HepG2 (cell line): ENCODE results near the gene SNAP47. TPM values are rescaled to one million over a fixed set of nuclear protein-coding genes. Genes with fewer than 3 reads are reported as not detected.

Experiments
- CC2D1A ChIP-seq: sonication (generic); formaldehyde crosslinking; IDR thresholded peaks from 2 replicates; pipeline ENCODE4 v1.8.1; 2023; ENCODE audit warnings: mild to moderate bottlenecking, missing genetic modification reagents
- DBP ChIP-seq: sonication (generic); formaldehyde crosslinking; IDR thresholded peaks from 2 replicates; pipeline ENCODE4 v1.4.0; 2020; ENCODE audit warnings: missing genetic modification reagents; ENCODE audit errors: not compliant biosample characterization
- ELF1 ChIP-seq: sonication (generic); formaldehyde crosslinking; IDR thresholded peaks from 2 replicates; pipeline ENCODE4 v1.4.0; 2020; ENCODE audit warnings: missing genetic modification reagents
- FIP1L1 ChIP-seq: fragments of 200-400 bp; formaldehyde crosslinking; IDR thresholded peaks from 2 replicates; pipeline ENCODE4 v1.6.1; 2018; ENCODE audit warnings: low read depth, mild to moderate bottlenecking, low read length, moderate library complexity, borderline replicate concordance; ENCODE audit not compliant: insufficient read depth
- KLF16 ChIP-seq, 2 experiments: sonication (generic) in 1 of 2; formaldehyde crosslinking in 1 of 2; IDR thresholded peaks; 2 replicates each; pipeline versions ENCODE4 v1.6.1 to v1.8.0; 2016 to 2023; ENCODE audit warnings: missing genetic modification reagents in 2 of 2, missing compliant biosample characterization in 1 of 2
- MTF1 ChIP-seq: sonication (generic); formaldehyde crosslinking; IDR thresholded peaks from 2 replicates; pipeline ENCODE4 v1.5.0; 2020; ENCODE audit warnings: missing genetic modification reagents
- POLR2A ChIP-seq, 2 experiments: IDR thresholded peaks; 2 replicates each; pipeline ENCODE4 v1.6.1; 2011; ENCODE audit warnings: low read depth in 2 of 2, low read length in 2 of 2, mild to moderate bottlenecking in 1 of 2, moderate library complexity in 1 of 2; ENCODE audit not compliant: insufficient read depth in 1 of 2
- RXRA ChIP-seq: sonication (generic); formaldehyde crosslinking; IDR thresholded peaks from 2 replicates; pipeline ENCODE4 v1.5.1; 2020; ENCODE audit warnings: missing genetic modification reagents
- THAP9 ChIP-seq: sonication (generic); formaldehyde crosslinking; IDR thresholded peaks from 2 replicates; pipeline ENCODE4; 2020; ENCODE audit warnings: missing genetic modification reagents, mild to moderate bottlenecking, borderline replicate concordance
- ZBTB21 ChIP-seq: sonication (generic); formaldehyde crosslinking; IDR thresholded peaks from 2 replicates; pipeline ENCODE4 v1.4.0; 2020; ENCODE audit warnings: missing genetic modification reagents
- ZNF331 ChIP-seq: sonication (generic); formaldehyde crosslinking; IDR thresholded peaks from 2 replicates; pipeline ENCODE4 v1.4.0; 2020; ENCODE audit warnings: missing genetic modification reagents
- ZNF382 ChIP-seq: sonication (generic); formaldehyde crosslinking; IDR thresholded peaks from 2 replicates; pipeline ENCODE4 v1.5.0; 2020; ENCODE audit warnings: missing genetic modification reagents, mild to moderate bottlenecking, borderline replicate concordance
- ZNF549 ChIP-seq: sonication (generic); formaldehyde crosslinking; IDR thresholded peaks from 2 replicates; pipeline ENCODE4 v1.5.0; 2020; ENCODE audit warnings: missing genetic modification reagents
- ZNF629 ChIP-seq: sonication (generic); formaldehyde crosslinking; conservative IDR thresholded peaks from 2 replicates; pipeline ENCODE4 v1.5.0; 2020; ENCODE audit warnings: missing genetic modification reagents
- ZNF883 ChIP-seq: sonication (generic); formaldehyde crosslinking; IDR thresholded peaks from 2 replicates; pipeline ENCODE4 v1.5.1; 2020; ENCODE audit warnings: mild to moderate bottlenecking, missing genetic modification reagents; ENCODE audit errors: not compliant biosample characterization
- polyA plus RNA-seq, 8 experiments: library from polyadenylated mRNA; depleted of rRNA in 3 of 8; stranded (reverse) in 7 of 8; unstranded in 1 of 8; fragments of >200 nt; fragmentation: Illumina TruSeq in 4 of 8; extraction: Trizol in 4 of 8; gene quantifications; 2 replicates each; pipeline versions ENCODE4 v1.2.1 to v1.2.3, GENCODE V29; 2011 to 2016; ENCODE audit warnings: low read depth in 4 of 8, missing spikeins in 1 of 8, mixed read lengths in 1 of 8; ENCODE audit not compliant: insufficient read depth in 1 of 8
- total RNA-seq, 5 experiments: library from RNA; depleted of rRNA; stranded (reverse); fragments of >200 nt; fragmentation: Illumina TruSeq; extraction: Trizol; gene quantifications; 2 replicates each; pipeline ENCODE4 v1.2.3, GENCODE V29; 2016; ENCODE audit warnings: low read depth in 1 of 5
- TF ChIP-seq, protein P1 (sequence below): sonication (generic); formaldehyde crosslinking; IDR thresholded peaks from 2 replicates; pipeline ENCODE4 v1.4.0; 2020; ENCODE audit warnings: missing genetic modification reagents, borderline replicate concordance
- TF ChIP-seq, protein P2 (sequence below): sonication (generic); formaldehyde crosslinking; IDR thresholded peaks from 2 replicates; pipeline ENCODE4 v1.8.1; 2023; ENCODE audit warnings: mild to moderate bottlenecking, inconsistent platforms, moderate library complexity, missing genetic modification reagents, borderline replicate concordance

SNAP47 gene
- total and polyA plus RNA-seq, 2 of the 13 experiments (the other 11 are each of a cell fraction or from before 2014, with no cell fraction given), result 13.6 to 25.1 TPM

GRCh38 chr1:227734856-227735538 is at the start of gene SNAP47, which contains the start of gene JMJD4 (continued):
- TF ChIP-seq ZNF629 (CRISPR knock-in tag), result peak; percentile 44; the same call in 1 of the 2 replicates
- peak in 1 of 2 experiments; percentile 82; a peak in 2 of 4 replicates for TF ChIP-seq POLR2A (IDR thresholded peaks at IDR 0.05; ENCODE audit: insufficient read depth in 1 of 2, low read depth in 2 of 2, low read length in 2 of 2)
- TF ChIP-seq MTF1 (CRISPR knock-in tag), result 0 out of 2 replicates have a peak, but pooled peaks have one; percentile 76
- TF ChIP-seq ELF1 (CRISPR knock-in tag), result peak; percentile 90
- TF ChIP-seq, protein P1, sequence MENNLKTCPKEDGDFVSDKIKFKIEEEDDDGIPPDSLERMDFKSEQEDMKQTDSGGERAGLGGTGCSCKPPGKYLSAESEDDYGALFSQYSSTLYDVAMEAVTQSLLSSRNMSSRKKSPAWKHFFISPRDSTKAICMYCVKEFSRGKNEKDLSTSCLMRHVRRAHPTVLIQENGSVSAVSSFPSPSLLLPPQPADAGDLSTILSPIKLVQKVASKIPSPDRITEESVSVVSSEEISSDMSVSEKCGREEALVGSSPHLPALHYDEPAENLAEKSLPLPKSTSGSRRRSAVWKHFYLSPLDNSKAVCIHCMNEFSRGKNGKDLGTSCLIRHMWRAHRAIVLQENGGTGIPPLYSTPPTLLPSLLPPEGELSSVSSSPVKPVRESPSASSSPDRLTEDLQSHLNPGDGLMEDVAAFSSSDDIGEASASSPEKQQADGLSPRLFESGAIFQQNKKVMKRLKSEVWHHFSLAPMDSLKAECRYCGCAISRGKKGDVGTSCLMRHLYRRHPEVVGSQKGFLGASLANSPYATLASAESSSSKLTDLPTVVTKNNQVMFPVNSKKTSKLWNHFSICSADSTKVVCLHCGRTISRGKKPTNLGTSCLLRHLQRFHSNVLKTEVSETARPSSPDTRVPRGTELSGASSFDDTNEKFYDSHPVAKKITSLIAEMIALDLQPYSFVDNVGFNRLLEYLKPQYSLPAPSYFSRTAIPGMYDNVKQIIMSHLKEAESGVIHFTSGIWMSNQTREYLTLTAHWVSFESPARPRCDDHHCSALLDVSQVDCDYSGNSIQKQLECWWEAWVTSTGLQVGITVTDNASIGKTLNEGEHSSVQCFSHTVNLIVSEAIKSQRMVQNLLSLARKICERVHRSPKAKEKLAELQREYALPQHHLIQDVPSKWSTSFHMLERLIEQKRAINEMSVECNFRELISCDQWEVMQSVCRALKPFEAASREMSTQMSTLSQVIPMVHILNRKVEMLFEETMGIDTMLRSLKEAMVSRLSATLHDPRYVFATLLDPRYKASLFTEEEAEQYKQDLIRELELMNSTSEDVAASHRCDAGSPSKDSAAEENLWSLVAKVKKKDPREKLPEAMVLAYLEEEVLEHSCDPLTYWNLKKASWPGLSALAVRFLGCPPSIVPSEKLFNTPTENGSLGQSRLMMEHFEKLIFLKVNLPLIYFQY (CRISPR knock-in tag), result peak; percentile 85
- TF ChIP-seq, protein P2, sequence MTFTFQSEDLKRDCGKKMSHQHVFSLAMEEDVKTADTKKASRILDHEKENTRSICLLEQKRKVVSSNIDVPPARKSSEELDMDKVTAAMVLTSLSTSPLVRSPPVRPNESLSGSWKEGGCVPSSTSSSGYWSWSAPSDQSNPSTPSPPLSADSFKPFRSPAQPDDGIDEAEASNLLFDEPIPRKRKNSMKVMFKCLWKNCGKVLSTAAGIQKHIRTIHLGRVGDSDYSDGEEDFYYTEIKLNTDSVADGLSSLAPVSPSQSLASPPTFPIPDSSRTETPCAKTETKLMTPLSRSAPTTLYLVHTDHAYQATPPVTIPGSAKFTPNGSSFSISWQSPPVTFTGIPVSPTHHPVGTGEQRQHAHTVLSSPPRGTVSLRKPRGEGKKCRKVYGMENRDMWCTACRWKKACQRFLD (CRISPR knock-in tag), result peak; percentile 81; the same call in 1 of the 2 replicates
- peak; percentile 44 for TF ChIP-seq DBP (CRISPR knock-in tag)
- TF ChIP-seq KLF16 (CRISPR knock-in tag; IDR thresholded peaks at IDR 0.05), result peak in 1 of 2 experiments; percentile 98; a peak in 2 of 4 replicates
- peak; percentile 83 for TF ChIP-seq ZNF883 (CRISPR knock-in tag)
- TF ChIP-seq ZNF549 (CRISPR knock-in tag), result 0 out of 2 replicates have a peak, but pooled peaks have one; percentile 66
- 0 out of 2 replicates have a peak, but pooled peaks have one; percentile 67 for TF ChIP-seq FIP1L1
- TF ChIP-seq CC2D1A (CRISPR knock-in tag), result no peak
- TF ChIP-seq ZNF382 (CRISPR knock-in tag), result no peak
- peak; percentile 72 for TF ChIP-seq RXRA (CRISPR knock-in tag)
- TF ChIP-seq THAP9, result peak; percentile 86; the same call in 1 of the 2 replicates
- 0 out of 2 replicates have a peak, but pooled peaks have one; percentile 29 for TF ChIP-seq ZBTB21 (CRISPR knock-in tag)
- peak; percentile 96 for TF ChIP-seq ZNF331
